ENCODE data around the gene PTPRD. TPM values are rescaled to one million over a fixed set of nuclear protein-coding genes. Genes with fewer than 3 reads are reported as not detected.

The PTPRD gene
- total and polyA plus RNA-seq, 7 experiments from 2014 or later, result 0.71 TPM; not detected in 6

GRCh38 chr9:8401961-8402705 is 2210.7 kb downstream of the PTPRD start:
- Mint-ChIP-seq H3K27me3 (no peaks in the 10 kb centered on the region), H3K36me3 (no peaks in the 10 kb centered on the region), H3K4me1 (no peaks in the 10 kb centered on the region), H3K27ac (no peak overlapping the region), H3K9me3 (no peaks in the 10 kb centered on the region), H3K4me3 (no peak overlapping the region)
- POLR2A ChIA-PET, result no interaction called here
- Histone ChIP-seq H3K27ac (ENCODE audit: low read depth, low read length) (no peak overlapping the region), H3K36me3 (ENCODE audit: control insufficient read depth in 2 of 3, insufficient read depth in 3 of 3, low read length in 3 of 3) (no peaks in the 10 kb centered on the region), H3K9me3 (ENCODE audit: control insufficient read depth in 2 of 3, low read length in 3 of 3) (no peaks in the 10 kb centered on the region), H3K4me3 (ENCODE audit: low read length) (no peak overlapping the region), H3K27me3 (ENCODE audit: control insufficient read depth in 2 of 2, insufficient read depth in 2 of 2, low read length in 2 of 2) (no peaks in the 10 kb centered on the region), H3K4me1 (ENCODE audit: control insufficient read depth in 2 of 2, insufficient read depth in 2 of 2, low read length in 2 of 2) (no peaks in the 10 kb centered on the region)
- no peak for DNase-seq
- ATAC-seq, result no peak
- intact Hi-C loops (cut with micrococcal nuclease), result no loop called here
- CTCF ChIA-PET, result no interaction called here

- CTCF ChIA-PET, result no interaction called here
- H3K4me3 Mint-ChIP-seq, result no peak overlapping the region
- no peaks in the 10 kb centered on the region for H3K4me1 Mint-ChIP-seq
- intact Hi-C loops (cut with micrococcal nuclease), result no loop called here
- no peak overlapping the region for H3K27ac Mint-ChIP-seq
- no peaks in the 10 kb centered on the region for H3K27me3 Mint-ChIP-seq
- Histone ChIP-seq H3K9me3 (ENCODE audit: control insufficient read depth in 2 of 3, low read length in 3 of 3) (no peaks in the 10 kb centered on the region), H3K4me1 (ENCODE audit: control insufficient read depth in 2 of 2, insufficient read depth in 2 of 2, low read length in 2 of 2) (no peaks in the 10 kb centered on the region), H3K36me3 (ENCODE audit: control insufficient read depth in 2 of 3, insufficient read depth in 3 of 3, low read length in 3 of 3) (no peaks in the 10 kb centered on the region), H3K4me3 (ENCODE audit: low read length) (no peak overlapping the region), H3K27ac (ENCODE audit: low read depth, low read length) (no peak overlapping the region), H3K27me3 (ENCODE audit: control insufficient read depth in 2 of 2, insufficient read depth in 2 of 2, low read length in 2 of 2) (no peaks in the 10 kb centered on the region)
- no peaks in the 10 kb centered on the region for H3K36me3 Mint-ChIP-seq
- no peaks in the 10 kb centered on the region for H3K9me3 Mint-ChIP-seq
- POLR2A ChIA-PET, result no interaction called here
- ATAC-seq (no peak), DNase-seq (no peak)
Measured at GRCh38 chr9:8400378-8400777, 2212.4 kb downstream of the PTPRD start.

GRCh38 chr9:8395022-8395421 is 2217.8 kb downstream of the PTPRD start:
- no peaks in the 10 kb centered on the region for H3K36me3 Mint-ChIP-seq
- no peak overlapping the region for H3K27ac Mint-ChIP-seq
- peaks cover 0 to 6% (median 0%) of the 10 kb centered on the region in 11 donors for H3K9me3 Mint-ChIP-seq
- H3K27ac ChIP-seq (ENCODE audit: low read depth, low read length), result no peak overlapping the region
- DNase-seq (no peak), ATAC-seq (no peak)
- no peaks in the 10 kb centered on the region for H3K27me3 ChIP-seq (ENCODE audit: control insufficient read depth in 2 of 2, insufficient read depth in 2 of 2, low read length in 2 of 2)
- H3K4me1 ChIP-seq (ENCODE audit: control insufficient read depth in 2 of 2, insufficient read depth in 2 of 2, low read length in 2 of 2), result no peaks in the 10 kb centered on the region
- peaks cover 0 to 21% (median 3%) of the 10 kb centered on the region in 5 donors for H3K27me3 Mint-ChIP-seq
- H3K36me3 ChIP-seq (ENCODE audit: control insufficient read depth in 2 of 3, insufficient read depth in 3 of 3, low read length in 3 of 3), result no peaks in the 10 kb centered on the region
- no peak overlapping the region for H3K4me3 ChIP-seq (ENCODE audit: low read length)
- CTCF ChIA-PET, result no interaction called here
- no peak overlapping the region for H3K4me3 Mint-ChIP-seq
- H3K9me3 ChIP-seq (ENCODE audit: control insufficient read depth in 2 of 3, low read length in 3 of 3), result no peaks in the 10 kb centered on the region
- POLR2A ChIA-PET, result no interaction called here
- no peaks in the 10 kb centered on the region for H3K4me1 Mint-ChIP-seq
- intact Hi-C loops (cut with micrococcal nuclease), result no loop called here

- ATAC-seq (no peak), DNase-seq (no peak)
- Mint-ChIP-seq H3K9me3 (peaks cover 0 to 6% (median 0%) of the 10 kb centered on the region in 11 donors), H3K36me3 (no peaks in the 10 kb centered on the region), H3K27me3 (peaks cover 0 to 21% (median 3%) of the 10 kb centered on the region in 5 donors), H3K4me3 (no peak overlapping the region), H3K27ac (no peak overlapping the region), H3K4me1 (no peaks in the 10 kb centered on the region)
- H3K27ac ChIP-seq (ENCODE audit: low read depth, low read length), result no peak overlapping the region
- no peaks in the 10 kb centered on the region for H3K9me3 ChIP-seq (ENCODE audit: control insufficient read depth in 2 of 3, low read length in 3 of 3)
- intact Hi-C loops (cut with micrococcal nuclease), result no loop called here
- H3K36me3 ChIP-seq (ENCODE audit: control insufficient read depth in 2 of 3, insufficient read depth in 3 of 3, low read length in 3 of 3), result no peaks in the 10 kb centered on the region
- ChIA-PET POLR2A (no interaction called here), CTCF (no interaction called here)
- no peak overlapping the region for H3K4me3 ChIP-seq (ENCODE audit: low read length)
- H3K4me1 ChIP-seq (ENCODE audit: control insufficient read depth in 2 of 2, insufficient read depth in 2 of 2, low read length in 2 of 2), result no peaks in the 10 kb centered on the region
- H3K27me3 ChIP-seq (ENCODE audit: control insufficient read depth in 2 of 2, insufficient read depth in 2 of 2, low read length in 2 of 2), result no peaks in the 10 kb centered on the region
Measured at GRCh38 chr9:8394341-8394740, 2218.5 kb downstream of the PTPRD start.

- ChIA-PET CTCF (no interaction called here), POLR2A (no interaction called here)
- ATAC-seq (no peak), DNase-seq (no peak)
- Histone ChIP-seq H3K27ac (ENCODE audit: low read depth, low read length) (no peak overlapping the region), H3K27me3 (ENCODE audit: control insufficient read depth in 2 of 2, insufficient read depth in 2 of 2, low read length in 2 of 2) (no peaks in the 10 kb centered on the region), H3K4me1 (ENCODE audit: control insufficient read depth in 2 of 2, insufficient read depth in 2 of 2, low read length in 2 of 2) (no peaks in the 10 kb centered on the region), H3K4me3 (ENCODE audit: low read length) (no peak overlapping the region), H3K36me3 (ENCODE audit: control insufficient read depth in 2 of 3, insufficient read depth in 3 of 3, low read length in 3 of 3) (no peaks in the 10 kb centered on the region), H3K9me3 (ENCODE audit: control insufficient read depth in 2 of 3, low read length in 3 of 3) (no peaks in the 10 kb centered on the region)
- no peaks in the 10 kb centered on the region for H3K4me1 Mint-ChIP-seq
- no peak overlapping the region for H3K27ac Mint-ChIP-seq
- H3K36me3 Mint-ChIP-seq, result no peaks in the 10 kb centered on the region
- peaks cover 0 to 6% (median 0%) of the 10 kb centered on the region in 11 donors for H3K9me3 Mint-ChIP-seq
- peaks cover 0 to 21% (median 3%) of the 10 kb centered on the region in 5 donors for H3K27me3 Mint-ChIP-seq
- intact Hi-C loops (cut with micrococcal nuclease), result no loop called here
- H3K4me3 Mint-ChIP-seq, result no peak overlapping the region
Measured at GRCh38 chr9:8392866-8393265, 2219.9 kb downstream of the PTPRD start.

GRCh38 chr9:8391566-8391965 is 2221.2 kb downstream of the PTPRD start:
- Histone ChIP-seq H3K36me3 (ENCODE audit: control insufficient read depth in 2 of 3, insufficient read depth in 3 of 3, low read length in 3 of 3) (no peaks in the 10 kb centered on the region), H3K4me3 (ENCODE audit: low read length) (no peak overlapping the region), H3K27ac (ENCODE audit: low read depth, low read length) (no peak overlapping the region), H3K9me3 (ENCODE audit: control insufficient read depth in 2 of 3, low read length in 3 of 3) (no peaks in the 10 kb centered on the region), H3K4me1 (ENCODE audit: control insufficient read depth in 2 of 2, insufficient read depth in 2 of 2, low read length in 2 of 2) (no peaks in the 10 kb centered on the region), H3K27me3 (ENCODE audit: control insufficient read depth in 2 of 2, insufficient read depth in 2 of 2, low read length in 2 of 2) (no peaks in the 10 kb centered on the region)
- Mint-ChIP-seq H3K4me3 (no peak overlapping the region), H3K27ac (no peak overlapping the region), H3K4me1 (no peaks in the 10 kb centered on the region), H3K9me3 (peaks cover 0 to 6% (median 0%) of the 10 kb centered on the region in 11 donors), H3K27me3 (peaks cover 0 to 21% (median 3%) of the 10 kb centered on the region in 5 donors), H3K36me3 (no peaks in the 10 kb centered on the region)
- CTCF ChIA-PET, result no interaction called here
- ATAC-seq, result no peak
- POLR2A ChIA-PET, result no interaction called here
- intact Hi-C loops (cut with micrococcal nuclease), result no loop called here
- no peak for DNase-seq

- ChIA-PET CTCF (no interaction called here), POLR2A (no interaction called here)
- no peaks in the 10 kb centered on the region for H3K27me3 ChIP-seq (ENCODE audit: control insufficient read depth in 2 of 2, insufficient read depth in 2 of 2, low read length in 2 of 2)
- H3K27me3 Mint-ChIP-seq, result peaks cover 0 to 21% (median 3%) of the 10 kb centered on the region in 5 donors
- no peaks in the 10 kb centered on the region for H3K9me3 ChIP-seq (ENCODE audit: control insufficient read depth in 2 of 3, low read length in 3 of 3)
- H3K36me3 ChIP-seq (ENCODE audit: control insufficient read depth in 2 of 3, insufficient read depth in 3 of 3, low read length in 3 of 3), result no peaks in the 10 kb centered on the region
- H3K36me3 Mint-ChIP-seq, result no peaks in the 10 kb centered on the region
- H3K4me1 Mint-ChIP-seq, result no peaks in the 10 kb centered on the region
- H3K4me3 ChIP-seq (ENCODE audit: low read length), result no peak overlapping the region
- H3K4me1 ChIP-seq (ENCODE audit: control insufficient read depth in 2 of 2, insufficient read depth in 2 of 2, low read length in 2 of 2), result no peaks in the 10 kb centered on the region
- H3K9me3 Mint-ChIP-seq, result peaks cover 0 to 6% (median 0%) of the 10 kb centered on the region in 11 donors
- no peak for ATAC-seq
- no peak for DNase-seq
- H3K4me3 Mint-ChIP-seq, result no peak overlapping the region
- intact Hi-C loops (cut with micrococcal nuclease), result no loop called here
- no peak overlapping the region for H3K27ac Mint-ChIP-seq
- no peak overlapping the region for H3K27ac ChIP-seq (ENCODE audit: low read depth, low read length)
Measured at GRCh38 chr9:8391132-8391531, 2221.7 kb downstream of the PTPRD start.
